Measurements from ENCODE around the gene ZGPAT. TPM values are rescaled to one million over a fixed set of nuclear protein-coding genes. Genes with fewer than 3 reads are reported as not detected.

The ZGPAT gene
- total and polyA plus RNA-seq, 7 experiments from 2014 or later = 42.9 to 82.1 (median 47.5) TPM

DNA sequence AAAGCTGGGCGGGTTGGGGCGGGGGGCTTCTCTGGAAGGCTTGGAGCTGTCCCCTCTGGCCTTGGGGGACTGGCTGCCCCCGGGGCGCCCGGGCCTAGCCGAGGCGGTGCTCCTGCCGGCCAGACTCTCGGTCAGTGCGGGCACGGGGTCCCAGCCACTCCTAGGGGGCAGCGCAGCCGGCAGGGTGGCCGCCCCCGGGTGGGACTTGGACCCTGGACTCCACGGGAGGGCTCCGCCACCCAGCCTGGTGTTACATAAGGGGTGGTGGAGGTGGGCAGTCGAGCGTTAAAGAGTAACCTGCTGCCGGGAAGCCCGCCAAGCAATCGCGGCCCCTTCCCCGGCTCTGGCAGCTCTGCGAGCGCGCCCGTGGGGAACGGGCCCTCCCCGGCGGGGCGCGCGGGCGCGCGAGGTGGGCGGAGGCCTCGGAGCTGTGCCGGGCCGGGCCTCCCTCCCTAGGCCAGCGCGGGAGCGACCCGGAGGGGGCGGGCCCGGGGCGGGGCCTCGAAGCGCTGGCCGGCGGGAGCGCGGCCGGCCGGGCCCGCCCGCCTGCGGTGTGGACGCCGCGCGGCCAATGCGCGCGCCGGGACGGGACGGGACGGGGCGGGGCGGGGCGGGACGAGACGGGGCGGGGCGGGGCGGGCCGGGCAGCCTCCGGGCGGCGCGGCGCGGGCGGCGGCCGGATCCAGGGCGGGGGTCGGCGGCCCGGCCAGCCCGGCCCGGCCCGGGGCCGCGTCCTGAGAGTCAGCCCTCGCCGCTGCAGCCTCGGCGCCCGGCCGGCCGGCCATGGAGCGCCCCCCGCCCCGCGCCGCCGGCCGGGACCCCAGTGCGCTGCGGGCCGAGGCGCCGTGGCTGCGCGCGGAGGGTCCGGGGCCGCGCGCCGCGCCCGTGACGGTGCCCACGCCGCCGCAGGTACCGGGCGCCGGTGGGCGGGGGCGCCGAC, 31.6 kb downstream of the ZGPAT start, which contains the start of gene SLC2A4RG:
TSS of gene SLC2A4RG (plus strand) at position 647 of the 940 bp plus-strand sequence. CDS start at position 784, 137 bp downstream.
- H3K4me1 ChIP-seq (ENCODE audit: control insufficient read depth in 2 of 2, insufficient read depth in 2 of 2, low read length in 2 of 2) = peaks cover 21 to 29% of the 10 kb centered on the region in 2 donors

DNA sequence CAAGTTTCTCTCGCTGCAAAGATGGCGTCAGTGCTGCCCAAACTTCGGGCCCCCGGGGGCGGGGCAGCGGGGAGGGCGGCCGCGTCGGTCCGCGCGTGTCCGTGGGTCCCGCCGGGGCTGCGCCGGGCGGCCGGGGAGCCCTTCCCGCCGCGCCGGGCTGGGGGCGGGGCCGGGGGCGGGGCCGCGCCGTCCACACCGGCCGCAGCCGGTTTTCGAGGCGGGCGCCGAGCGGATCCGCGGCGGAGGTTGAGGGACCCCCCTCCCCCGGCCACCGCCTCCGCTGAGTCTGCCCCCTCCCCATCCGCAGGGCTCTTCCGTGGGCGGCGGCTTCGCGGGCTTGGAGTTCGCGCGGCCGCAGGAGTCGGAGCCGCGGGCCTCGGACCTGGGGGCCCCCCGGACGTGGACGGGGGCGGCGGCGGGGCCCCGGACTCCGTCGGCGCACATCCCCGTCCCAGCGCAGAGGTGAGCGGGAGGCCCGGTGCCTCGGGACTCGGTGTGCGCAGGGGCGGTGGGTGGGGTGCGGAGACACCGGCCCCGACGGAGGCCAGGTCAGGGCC, 32.3 kb downstream of the ZGPAT start:
- ChIA-PET CTCF (interaction anchor here (0.6 to 1.5 kb wide), 8 partner anchors 9 to 299 kb away, joined by 3 to 7 read pairs (median 4); partner anchors contain the start of genes ARFRP1, TPD52L2 and ZGPAT), POLR2A (interaction anchor here (0.6 to 9.9 kb wide), 12 partner anchors 8 to 125 kb away, joined by 3 to 137 read pairs (median 3); partner anchors contain the start of genes ARFRP1, TPD52L2 and ZGPAT)
- H3K4me1 ChIP-seq (ENCODE audit: control insufficient read depth in 2 of 2, insufficient read depth in 2 of 2, low read length in 2 of 2) = peaks cover 21 to 29% of the 10 kb centered on the region in 2 donors
- Mint-ChIP-seq H3K9me3 (no peaks in the 10 kb centered on the region), H3K27ac (peak overlapping the region in 1 of 9 donors; percentile 38), H3K27me3 (no peaks in the 10 kb centered on the region), H3K4me3 (peak overlapping the region; percentile 23 to 84 (median 60)), H3K4me1 (peaks cover 7 to 20% (median 13%) of the 10 kb centered on the region in 7 donors), H3K36me3 (peaks cover 0 to 7% (median 0%) of the 10 kb centered on the region in 5 donors)
- intact Hi-C loops (cut with micrococcal nuclease) = loop anchor here in 1 of 2 donors (1.0 to 5.0 kb wide), 2 partner anchors 11 to 33 kb away; partner anchors contain the start of genes ARFRP1 and ZGPAT
- no peaks in the 10 kb centered on the region for H3K9me3 ChIP-seq (ENCODE audit: control insufficient read depth in 2 of 3, low read length in 3 of 3)
- peaks cover 0 to 34% (median 0%) of the 10 kb centered on the region in 3 experiments for H3K36me3 ChIP-seq (ENCODE audit: control insufficient read depth in 2 of 3, insufficient read depth in 3 of 3, low read length in 3 of 3)
- peak overlapping the region; percentile 71 for H3K27ac ChIP-seq (ENCODE audit: low read depth, low read length)
- ATAC-seq (peak; percentile 17), DNase-seq (peak; percentile 39 to 69 (median 63))
- H3K4me3 ChIP-seq (ENCODE audit: low read length) = peak overlapping the region; percentile 69
- H3K27me3 ChIP-seq (ENCODE audit: control insufficient read depth in 2 of 2, insufficient read depth in 2 of 2, low read length in 2 of 2) = no peaks in the 10 kb centered on the region

More for the DNA sequence above, 31.6 kb downstream of the ZGPAT start, which contains the start of gene SLC2A4RG:
- H3K27ac Mint-ChIP-seq = peak within 1 kb of the TSS in 1 of 9 donors; percentile 38
- peak within 1 kb of the TSS; percentile 33 to 92 (median 80) for H3K4me3 Mint-ChIP-seq
- Histone ChIP-seq H3K27me3 (ENCODE audit: control insufficient read depth in 2 of 2, insufficient read depth in 2 of 2, low read length in 2 of 2) (no peaks in the 10 kb centered on the region), H3K9me3 (ENCODE audit: control insufficient read depth in 2 of 3, low read length in 3 of 3) (no peaks in the 10 kb centered on the region), H3K27ac (ENCODE audit: low read depth, low read length) (peak within 1 kb of the TSS; percentile 71), H3K36me3 (ENCODE audit: control insufficient read depth in 2 of 3, insufficient read depth in 3 of 3, low read length in 3 of 3) (peaks cover 0 to 41% (median 0%) of the 10 kb centered on the region in 3 experiments), H3K4me3 (ENCODE audit: low read length) (peak within 1 kb of the TSS; percentile 99)
- ChIA-PET POLR2A (interaction anchor here (0.8 to 9.9 kb wide), 15 partner anchors 11 to 241 kb away, joined by 3 to 137 read pairs (median 5); partner anchors contain the start of genes ARFRP1, PRPF6, TPD52L2 and ZGPAT), CTCF (interaction anchor here (1.7 kb wide), 1 partner anchor 32 kb away, joined by 6 read pairs; the partner anchor contains the start of genes ARFRP1 and ZGPAT)
- peaks cover 7 to 20% (median 16%) of the 10 kb centered on the region in 7 donors for H3K4me1 Mint-ChIP-seq
- DNase-seq = peak; percentile 49 to 86 (median 69)
- ATAC-seq = peak; percentile 62
- intact Hi-C loops (cut with micrococcal nuclease) = loop anchor here (1.0 to 10.0 kb wide), 8 partner anchors 9 to 945 kb away; partner anchors contain the start of genes ABHD16B (in 1 of the 2), ARFRP1 (in 1 of the 2), MRGBP (in 1 of the 2) and PTK6 (in 1 of the 2)
- H3K9me3 Mint-ChIP-seq = no peaks in the 10 kb centered on the region
- peaks cover 0 to 9% (median 0%) of the 10 kb centered on the region in 5 donors for H3K36me3 Mint-ChIP-seq
- H3K27me3 Mint-ChIP-seq = no peaks in the 10 kb centered on the region

DNA sequence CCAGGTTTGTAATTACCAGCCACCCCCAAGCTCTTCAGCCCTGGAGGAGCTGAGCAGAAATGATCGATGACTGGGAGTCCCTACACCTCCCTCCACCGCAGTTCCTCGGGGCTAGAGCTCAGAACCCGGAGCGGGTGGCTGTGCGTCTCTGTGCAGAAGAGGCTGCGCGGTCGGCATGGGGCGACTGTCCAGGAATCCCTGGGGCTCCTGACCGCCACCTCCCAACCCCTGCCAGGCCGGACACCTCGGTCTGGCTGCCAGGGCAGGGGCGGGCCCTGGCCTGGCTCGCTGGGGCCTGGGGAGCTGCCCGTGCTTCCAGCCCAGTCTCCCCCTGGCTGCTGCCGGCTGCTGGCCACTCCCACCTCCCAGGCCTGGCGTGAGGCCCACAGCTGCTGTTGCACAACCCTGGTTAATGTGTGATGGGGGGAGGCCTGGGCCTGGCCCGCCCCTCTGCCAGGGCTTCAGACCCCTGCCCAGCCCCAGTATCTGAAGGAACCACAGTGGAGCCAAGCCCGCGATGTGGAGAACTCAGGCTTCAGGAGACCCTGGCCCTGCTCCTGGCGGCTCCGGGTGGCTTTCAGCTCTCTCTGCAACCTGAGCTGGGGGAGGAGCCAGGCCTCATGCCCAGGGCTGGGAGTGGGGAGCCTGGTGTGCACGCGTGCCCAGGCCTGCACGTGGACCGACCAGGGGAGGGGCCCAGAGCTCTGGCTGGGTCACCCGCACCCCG, 33.0 kb downstream of the ZGPAT start:
- Histone ChIP-seq H3K4me1 (ENCODE audit: control insufficient read depth in 2 of 2, insufficient read depth in 2 of 2, low read length in 2 of 2) (peaks cover 17 to 25% of the 10 kb centered on the region in 2 donors), H3K9me3 (ENCODE audit: control insufficient read depth in 2 of 3, low read length in 3 of 3) (no peaks in the 10 kb centered on the region), H3K4me3 (ENCODE audit: low read length) (peak overlapping the region; percentile 69), H3K27ac (ENCODE audit: low read depth, low read length) (peak overlapping the region; percentile 71), H3K36me3 (ENCODE audit: control insufficient read depth in 2 of 3, insufficient read depth in 3 of 3, low read length in 3 of 3) (peaks cover 0 to 27% (median 0%) of the 10 kb centered on the region in 3 experiments), H3K27me3 (ENCODE audit: control insufficient read depth in 2 of 2, insufficient read depth in 2 of 2, low read length in 2 of 2) (no peaks in the 10 kb centered on the region)
- POLR2A ChIA-PET = interaction anchor here (0.6 to 9.9 kb wide), 11 partner anchors 8 to 125 kb away, joined by 3 to 137 read pairs (median 3); partner anchors contain the start of genes ARFRP1, TPD52L2 and ZGPAT
- Mint-ChIP-seq H3K27ac (peak overlapping the region in 2 of 9 donors; percentile 38 to 82), H3K9me3 (no peaks in the 10 kb centered on the region), H3K4me3 (peak overlapping the region; percentile 40 to 84 (median 66)), H3K4me1 (peaks cover 5 to 14% (median 9%) of the 10 kb centered on the region in 7 donors), H3K27me3 (no peaks in the 10 kb centered on the region), H3K36me3 (peaks cover 0 to 7% (median 0%) of the 10 kb centered on the region in 5 donors)
- CTCF ChIA-PET = interaction anchor here (0.6 to 1.5 kb wide), 8 partner anchors 10 to 299 kb away, joined by 3 to 7 read pairs (median 4); partner anchors contain the start of genes ARFRP1, TPD52L2 and ZGPAT
- DNase-seq = peak in 7 of 9 donors; percentile 31 to 56 (median 50)
- ATAC-seq = peak; percentile 16
- intact Hi-C loops (cut with micrococcal nuclease) = loop anchor here in 1 of 2 donors (1.0 to 5.0 kb wide), 2 partner anchors 11 to 33 kb away; partner anchors contain the start of genes ARFRP1 and ZGPAT

DNA sequence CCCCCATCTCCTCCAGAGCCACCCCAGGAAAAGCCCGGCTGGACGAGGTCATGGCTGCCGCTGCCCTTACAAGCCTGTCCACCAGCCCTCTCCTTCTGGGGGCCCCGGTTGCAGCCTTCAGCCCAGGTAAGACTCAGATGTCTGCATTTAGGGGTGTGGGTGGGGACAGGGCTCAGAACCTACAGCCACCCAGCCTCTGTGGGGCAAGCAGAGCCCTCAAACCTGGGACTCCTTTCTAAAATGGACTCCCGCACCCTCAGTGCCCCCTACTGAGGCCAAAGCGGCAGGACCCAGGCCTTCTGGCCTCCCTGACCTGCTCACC, 33.5 kb downstream of the ZGPAT start:
- POLR2A ChIA-PET = interaction anchor here (1.2 to 9.9 kb wide), 6 partner anchors 10 to 124 kb away, joined by 3 to 137 read pairs (median 8); partner anchors contain the start of genes ARFRP1, TPD52L2 and ZGPAT
- no peaks in the 10 kb centered on the region for H3K27me3 ChIP-seq (ENCODE audit: control insufficient read depth in 2 of 2, insufficient read depth in 2 of 2, low read length in 2 of 2)
- ATAC-seq (no peak), DNase-seq (no peak)
- no peaks in the 10 kb centered on the region for H3K27me3 Mint-ChIP-seq
- CTCF ChIA-PET = interaction anchor here (1.2 to 1.5 kb wide), 4 partner anchors 9 to 203 kb away, joined by 4 to 7 read pairs (median 4); partner anchors contain the start of genes ARFRP1 and ZGPAT
- intact Hi-C loops (cut with micrococcal nuclease) = loop anchor here in 1 of 2 donors (5.0 kb wide), 1 partner anchor 34 kb away; the partner anchor contains the start of genes ARFRP1 and ZGPAT
- H3K4me1 ChIP-seq (ENCODE audit: control insufficient read depth in 2 of 2, insufficient read depth in 2 of 2, low read length in 2 of 2) = peaks cover 12 to 19% of the 10 kb centered on the region in 2 donors
- no peaks in the 10 kb centered on the region for H3K9me3 ChIP-seq (ENCODE audit: control insufficient read depth in 2 of 3, low read length in 3 of 3)
- no peaks in the 10 kb centered on the region for H3K9me3 Mint-ChIP-seq
- peak overlapping the region; percentile 71 for H3K27ac ChIP-seq (ENCODE audit: low read depth, low read length)
- peaks cover 0 to 9% (median 5%) of the 10 kb centered on the region in 7 donors for H3K4me1 Mint-ChIP-seq
- H3K4me3 ChIP-seq (ENCODE audit: low read length) = peak overlapping the region; percentile 69
- H3K36me3 Mint-ChIP-seq = peaks cover 0 to 4% (median 0%) of the 10 kb centered on the region in 5 donors
- H3K27ac Mint-ChIP-seq = peak overlapping the region in 2 of 9 donors; percentile 28 to 82
- peak overlapping the region; percentile 25 to 84 (median 64) for H3K4me3 Mint-ChIP-seq
- peaks cover 0 to 24% (median 0%) of the 10 kb centered on the region in 3 experiments for H3K36me3 ChIP-seq (ENCODE audit: control insufficient read depth in 2 of 3, insufficient read depth in 3 of 3, low read length in 3 of 3)

DNA sequence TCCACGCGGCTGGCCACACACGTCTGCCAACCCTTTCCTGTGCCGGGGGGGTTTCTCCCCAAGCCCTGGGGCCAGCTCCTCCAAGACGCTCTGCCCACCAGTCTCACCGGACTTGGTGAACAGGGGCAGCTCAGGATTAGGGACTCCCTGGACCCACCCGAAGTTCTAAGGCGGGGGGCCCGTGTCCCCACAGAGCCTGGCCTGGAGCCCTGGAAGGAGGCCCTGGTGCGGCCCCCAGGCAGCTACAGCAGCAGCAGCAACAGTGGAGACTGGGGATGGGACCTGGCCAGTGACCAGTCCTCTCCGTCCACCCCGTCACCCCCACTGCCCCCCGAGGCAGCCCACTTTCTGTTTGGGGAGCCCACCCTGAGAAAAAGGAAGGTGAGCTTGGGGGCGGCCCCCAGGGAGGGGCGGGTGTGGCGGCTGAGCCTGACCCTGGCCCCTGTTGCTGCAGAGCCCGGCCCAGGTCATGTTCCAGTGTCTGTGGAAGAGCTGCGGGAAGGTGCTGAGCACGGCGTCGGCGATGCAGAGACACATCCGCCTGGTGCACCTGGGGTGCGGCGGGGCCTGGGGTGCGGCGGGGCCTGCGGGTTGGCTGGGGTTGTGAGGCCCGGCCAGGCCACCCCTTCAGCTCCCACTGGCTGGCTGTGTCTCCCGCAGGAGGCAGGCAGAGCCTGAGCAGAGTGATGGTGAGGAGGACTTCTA, 34.0 kb downstream of the ZGPAT start:
- no peak for DNase-seq
- Histone ChIP-seq H3K27me3 (ENCODE audit: control insufficient read depth in 2 of 2, insufficient read depth in 2 of 2, low read length in 2 of 2) (no peaks in the 10 kb centered on the region), H3K4me3 (ENCODE audit: low read length) (no peak overlapping the region), H3K9me3 (ENCODE audit: control insufficient read depth in 2 of 3, low read length in 3 of 3) (no peaks in the 10 kb centered on the region), H3K27ac (ENCODE audit: low read depth, low read length) (peak overlapping the region; percentile 71), H3K36me3 (ENCODE audit: control insufficient read depth in 2 of 3, insufficient read depth in 3 of 3, low read length in 3 of 3) (peaks cover 0 to 22% (median 0%) of the 10 kb centered on the region in 3 experiments), H3K4me1 (ENCODE audit: control insufficient read depth in 2 of 2, insufficient read depth in 2 of 2, low read length in 2 of 2) (peaks cover 12 to 19% of the 10 kb centered on the region in 2 donors)
- peaks cover 0 to 4% (median 0%) of the 10 kb centered on the region in 5 donors for H3K36me3 Mint-ChIP-seq
- intact Hi-C loops (cut with micrococcal nuclease) = loop anchor here in 1 of 2 donors (5.0 kb wide), 1 partner anchor 35 kb away; the partner anchor contains the start of genes ARFRP1 and ZGPAT
- H3K4me3 Mint-ChIP-seq = peak overlapping the region in 9 of 10 donors; percentile 25 to 84 (median 65)
- peaks cover 0 to 6% (median 4%) of the 10 kb centered on the region in 7 donors for H3K4me1 Mint-ChIP-seq
- CTCF ChIA-PET = interaction anchor here (0.5 to 1.5 kb wide), 2 partner anchors 14 to 204 kb away, joined by 4 to 7 read pairs; no protein-coding TSS in a partner anchor
- H3K27ac Mint-ChIP-seq = peak overlapping the region in 1 of 9 donors; percentile 28
- no peak for ATAC-seq
- POLR2A ChIA-PET = interaction anchor here (1.2 to 9.9 kb wide), 5 partner anchors 9 to 124 kb away, joined by 3 to 137 read pairs (median 12); partner anchors contain the start of genes ARFRP1, TPD52L2 and ZGPAT
- H3K27me3 Mint-ChIP-seq = no peaks in the 10 kb centered on the region
- H3K9me3 Mint-ChIP-seq = no peaks in the 10 kb centered on the region
